Measurements from ENCODE around the gene BBS1.

DNA sequence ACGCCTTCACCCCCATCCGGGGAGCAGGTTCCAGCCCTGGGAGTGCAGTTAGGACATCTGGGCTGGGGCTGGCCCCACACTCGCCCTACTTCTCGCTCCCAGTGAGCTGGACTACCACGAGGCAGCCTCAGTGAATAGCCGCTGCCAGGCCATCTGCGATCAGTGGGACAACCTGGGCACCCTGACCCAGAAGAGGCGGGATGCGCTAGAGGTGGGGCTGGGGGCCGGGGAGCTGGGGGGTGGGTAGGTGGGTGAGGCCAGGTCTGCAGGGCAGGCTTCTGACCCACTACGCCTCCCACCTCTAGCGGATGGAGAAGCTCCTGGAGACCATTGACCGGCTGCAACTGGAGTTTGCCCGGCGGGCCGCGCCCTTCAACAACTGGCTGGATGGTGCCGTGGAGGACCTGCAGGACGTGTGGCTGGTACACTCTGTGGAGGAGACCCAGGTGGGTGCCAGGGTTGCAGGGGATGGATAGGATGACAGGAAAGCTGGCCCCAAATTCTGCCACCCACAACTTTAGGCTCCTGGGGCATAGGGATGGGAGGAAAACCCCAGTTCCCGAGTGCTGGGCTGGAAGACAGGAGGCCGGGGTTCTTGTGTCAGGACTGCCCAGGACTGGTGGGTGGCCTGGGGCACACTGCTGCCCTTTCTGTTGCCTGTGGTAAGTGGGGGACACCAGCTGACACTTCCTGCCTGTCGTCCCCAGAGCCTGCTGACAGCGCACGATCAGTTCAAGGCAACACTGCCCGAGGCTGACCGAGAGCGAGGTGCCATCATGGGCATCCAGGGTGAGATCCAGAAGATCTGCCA, 49.6 kb downstream of the BBS1 start:
- no peak for TF ChIP-seq CTCF (IDR thresholded peaks at IDR 0.05)
- TF ChIP-seq SMC3 (IDR thresholded peaks at IDR 0.05; ENCODE audit: low read depth, low read length) = no peak
- no peak for TF ChIP-seq JUND (IDR thresholded peaks at IDR 0.05)
- TF ChIP-seq YY1 (IDR thresholded peaks at IDR 0.05; ENCODE audit: low read depth) = no peak
- TF ChIP-seq PBX3 (IDR thresholded peaks at IDR 0.05) = no peak
- no peak for TF ChIP-seq SIN3A (IDR thresholded peaks at IDR 0.05; ENCODE audit: borderline replicate concordance, low read depth, low read length)
- TF ChIP-seq, protein P1, sequence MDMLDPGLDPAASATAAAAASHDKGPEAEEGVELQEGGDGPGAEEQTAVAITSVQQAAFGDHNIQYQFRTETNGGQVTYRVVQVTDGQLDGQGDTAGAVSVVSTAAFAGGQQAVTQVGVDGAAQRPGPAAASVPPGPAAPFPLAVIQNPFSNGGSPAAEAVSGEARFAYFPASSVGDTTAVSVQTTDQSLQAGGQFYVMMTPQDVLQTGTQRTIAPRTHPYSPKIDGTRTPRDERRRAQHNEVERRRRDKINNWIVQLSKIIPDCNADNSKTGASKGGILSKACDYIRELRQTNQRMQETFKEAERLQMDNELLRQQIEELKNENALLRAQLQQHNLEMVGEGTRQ (IDR thresholded peaks at IDR 0.05; ENCODE audit: borderline replicate concordance, low read depth, low read length) = no peak
- no peak for TF ChIP-seq CHD2 (IDR thresholded peaks at IDR 0.05; ENCODE audit: low read length, partially characterized antibody)
- no peak for TF ChIP-seq RAD21 (IDR thresholded peaks at IDR 0.05; ENCODE audit: low read length)
- TF ChIP-seq EP300 (IDR thresholded peaks at IDR 0.05; ENCODE audit: borderline replicate concordance in 1 of 2, low read depth in 1 of 2, low read length in 1 of 2) = no peak

Data from SK-N-SH (cell line).